Activated T-cell treated with anti-CD3 and anti-CD28 coated beads, Interleukin-2, amount 50 U/mL, for 72 hours (primary cell): Measurements from ENCODE around the gene DLG2. TPM values are rescaled to one million over a fixed set of nuclear protein-coding genes. Genes with fewer than 3 reads are reported as not detected.

ENCODE experiments used
- ATAC-seq, 2 donors: fragments of 150-1000 bp; cut with Tn5 transposase; replicated peaks in 1 of 2; 2 replicates each; pipeline ENCODE4 v1.10.0; 2021; ENCODE audit warnings: moderate library complexity in 2 of 2, mild to moderate bottlenecking in 1 of 2
- DNase-seq, 2 donors: peaks; one replicate each; pipeline ENCODE4 v3.0.0; 2021 to 2022; ENCODE audit warnings: mixed read lengths in 1 of 2
- H3K27ac Mint-ChIP-seq: one replicate; pipeline ENCODE4 v1.8.0; 2022; ENCODE audit warnings: mild to moderate bottlenecking, moderate library complexity, mixed read lengths
- H3K27me3 Mint-ChIP-seq: one replicate; pipeline ENCODE4 v1.8.0; 2022; ENCODE audit warnings: low read depth, mixed read lengths
- H3K36me3 Mint-ChIP-seq, 2 donors: one replicate each; pipeline ENCODE4 v1.8.0; 2022; ENCODE audit warnings: mixed read lengths in 2 of 2, mild to moderate bottlenecking in 1 of 2; ENCODE audit not compliant: insufficient read depth in 2 of 2
- H3K4me1 Mint-ChIP-seq: one replicate; pipeline ENCODE4 v1.8.0; 2022; ENCODE audit warnings: low read depth, mixed read lengths
- H3K4me3 Mint-ChIP-seq, 2 donors: one replicate each; pipeline ENCODE4 v1.8.0; 2022; ENCODE audit warnings: mild to moderate bottlenecking in 2 of 2, mixed read lengths in 2 of 2, moderate library complexity in 2 of 2
- H3K9me3 Mint-ChIP-seq, 2 donors: one replicate each; pipeline ENCODE4 v1.8.0; 2022; ENCODE audit warnings: mixed read lengths in 2 of 2
- total RNA-seq, 2 donors: library from RNA; stranded (reverse); gene quantifications; one replicate each; pipeline ENCODE4 v1.2.3, GENCODE V29; 2022

Gene DLG2
- total RNA-seq, 2 donors from 2014 or later: 4.1 to 5.3 TPM

DNA sequence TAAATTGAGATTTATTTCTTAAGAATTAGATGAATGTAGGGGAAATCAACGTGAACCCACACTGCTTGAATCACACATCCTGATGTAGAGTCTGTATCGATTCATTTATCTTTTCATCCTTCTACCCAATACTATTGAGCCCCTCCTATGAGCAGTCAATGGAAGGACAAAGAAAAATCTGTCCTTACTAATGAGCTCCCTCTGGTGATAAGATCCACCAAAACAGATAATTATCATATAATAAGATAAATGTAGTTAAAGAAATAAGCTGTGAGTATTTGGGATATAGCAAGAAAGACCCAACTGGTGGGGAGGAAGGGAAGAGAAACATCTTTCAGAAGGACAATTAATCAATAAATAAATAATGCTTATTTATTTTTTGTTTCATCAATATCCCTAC lies 1955.9 kb downstream of the DLG2 start:
- ATAC-seq (no peak), DNase-seq (no peak)
- Mint-ChIP-seq H3K27me3 (no peaks in the 10 kb centered on the region), H3K4me1 (no peaks in the 10 kb centered on the region), H3K27ac (no peak overlapping the region), H3K9me3 (no peaks in the 10 kb centered on the region), H3K36me3 (no peaks in the 10 kb centered on the region), H3K4me3 (no peak overlapping the region)

DNA sequence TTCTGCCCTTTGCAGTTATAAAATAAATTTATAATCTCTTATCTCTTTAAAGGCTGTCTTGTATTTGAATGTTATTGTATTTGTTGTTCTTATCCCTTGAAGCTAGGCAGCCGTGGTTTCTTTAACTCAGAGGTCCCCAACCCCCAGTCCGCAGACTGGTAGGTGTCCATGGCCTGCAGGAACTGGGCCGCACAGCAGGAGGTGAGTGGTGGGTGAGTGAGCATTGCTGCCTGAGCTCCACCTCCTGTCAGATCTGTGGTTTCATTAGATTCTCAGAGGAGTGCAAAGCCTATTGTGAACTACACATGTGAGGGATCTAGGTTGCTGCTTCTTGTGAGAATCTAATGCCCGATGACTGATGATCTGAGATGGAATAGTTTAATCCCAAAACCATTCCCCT lies 1961.0 kb downstream of the DLG2 start:
- Mint-ChIP-seq H3K36me3 (no peaks in the 10 kb centered on the region), H3K27ac (no peak overlapping the region), H3K9me3 (no peaks in the 10 kb centered on the region), H3K4me1 (no peaks in the 10 kb centered on the region), H3K4me3 (no peak overlapping the region), H3K27me3 (no peaks in the 10 kb centered on the region)
- ATAC-seq (no peak), DNase-seq (no peak)

DNA sequence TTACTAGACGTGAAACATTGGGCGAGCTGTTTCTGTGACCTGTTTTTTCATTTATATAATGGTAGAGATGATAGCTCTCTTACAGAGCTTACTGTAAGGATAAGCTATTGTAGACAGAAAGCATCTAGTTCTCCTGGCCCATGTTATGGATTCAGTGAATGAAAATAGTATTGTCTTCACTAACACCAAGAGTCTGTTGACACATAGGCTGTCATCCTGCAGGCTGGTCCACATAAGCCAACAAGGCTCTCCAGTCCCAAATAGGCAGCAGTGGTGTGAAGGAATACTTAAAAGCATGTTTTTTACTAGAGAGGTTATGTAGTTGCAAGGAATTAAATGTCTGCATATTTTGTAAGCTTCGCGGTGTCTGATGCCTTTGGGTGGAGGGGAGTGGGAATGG lies 1963.2 kb downstream of the DLG2 start:
- Mint-ChIP-seq H3K27ac (no peak overlapping the region), H3K27me3 (no peaks in the 10 kb centered on the region), H3K4me1 (no peaks in the 10 kb centered on the region), H3K36me3 (no peaks in the 10 kb centered on the region), H3K4me3 (no peak overlapping the region), H3K9me3 (no peaks in the 10 kb centered on the region)
- no peak for DNase-seq
- no peak for ATAC-seq

DNA sequence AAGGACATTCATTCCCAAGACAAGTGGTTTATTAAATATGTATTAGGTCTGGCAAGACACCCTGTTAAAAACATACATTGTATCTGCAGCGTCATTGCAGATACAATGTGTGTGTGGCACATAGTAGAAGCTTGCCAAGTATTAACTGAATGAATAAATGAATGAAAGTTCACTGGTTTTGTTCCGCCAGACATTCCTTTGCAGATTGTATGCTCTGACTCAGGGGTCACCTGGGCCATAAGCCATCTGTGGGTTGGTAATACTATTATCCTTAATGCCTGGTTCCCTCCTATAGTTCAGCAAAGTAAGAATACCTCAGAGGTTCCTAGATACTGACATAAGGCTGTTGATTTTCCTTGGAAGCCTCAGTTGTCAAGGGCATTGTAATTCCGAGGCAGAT lies 1963.7 kb downstream of the DLG2 start:
- H3K9me3 Mint-ChIP-seq: no peaks in the 10 kb centered on the region
- no peaks in the 10 kb centered on the region for H3K27me3 Mint-ChIP-seq
- no peak for DNase-seq
- H3K4me1 Mint-ChIP-seq: no peaks in the 10 kb centered on the region
- no peak overlapping the region for H3K27ac Mint-ChIP-seq
- no peak for ATAC-seq
- H3K36me3 Mint-ChIP-seq: no peaks in the 10 kb centered on the region
- no peak overlapping the region for H3K4me3 Mint-ChIP-seq

DNA sequence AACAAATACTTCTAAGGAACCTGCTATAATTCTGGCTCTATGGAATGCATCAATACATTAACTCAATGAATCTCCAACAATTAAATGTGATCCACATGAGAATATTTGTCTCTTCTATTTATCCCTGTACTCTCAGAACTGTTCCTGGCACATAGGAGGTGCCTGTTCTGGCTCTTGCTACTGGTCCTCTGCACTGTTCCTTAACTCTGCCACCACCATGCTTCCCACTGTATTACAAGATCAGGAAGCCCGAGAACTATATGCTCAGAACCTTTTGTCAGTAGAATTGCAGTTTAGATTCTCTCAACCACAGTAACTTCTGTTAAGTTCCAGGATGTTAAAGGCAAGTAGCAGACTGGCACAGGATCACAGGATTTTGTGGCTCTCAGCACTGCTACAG lies 1964.7 kb downstream of the DLG2 start:
- ATAC-seq (no peak), DNase-seq (no peak)
- H3K36me3 Mint-ChIP-seq: no peaks in the 10 kb centered on the region
- H3K27me3 Mint-ChIP-seq: no peaks in the 10 kb centered on the region
- H3K4me3 Mint-ChIP-seq: no peak overlapping the region
- no peaks in the 10 kb centered on the region for H3K4me1 Mint-ChIP-seq
- no peaks in the 10 kb centered on the region for H3K9me3 Mint-ChIP-seq
- no peak overlapping the region for H3K27ac Mint-ChIP-seq

DNA sequence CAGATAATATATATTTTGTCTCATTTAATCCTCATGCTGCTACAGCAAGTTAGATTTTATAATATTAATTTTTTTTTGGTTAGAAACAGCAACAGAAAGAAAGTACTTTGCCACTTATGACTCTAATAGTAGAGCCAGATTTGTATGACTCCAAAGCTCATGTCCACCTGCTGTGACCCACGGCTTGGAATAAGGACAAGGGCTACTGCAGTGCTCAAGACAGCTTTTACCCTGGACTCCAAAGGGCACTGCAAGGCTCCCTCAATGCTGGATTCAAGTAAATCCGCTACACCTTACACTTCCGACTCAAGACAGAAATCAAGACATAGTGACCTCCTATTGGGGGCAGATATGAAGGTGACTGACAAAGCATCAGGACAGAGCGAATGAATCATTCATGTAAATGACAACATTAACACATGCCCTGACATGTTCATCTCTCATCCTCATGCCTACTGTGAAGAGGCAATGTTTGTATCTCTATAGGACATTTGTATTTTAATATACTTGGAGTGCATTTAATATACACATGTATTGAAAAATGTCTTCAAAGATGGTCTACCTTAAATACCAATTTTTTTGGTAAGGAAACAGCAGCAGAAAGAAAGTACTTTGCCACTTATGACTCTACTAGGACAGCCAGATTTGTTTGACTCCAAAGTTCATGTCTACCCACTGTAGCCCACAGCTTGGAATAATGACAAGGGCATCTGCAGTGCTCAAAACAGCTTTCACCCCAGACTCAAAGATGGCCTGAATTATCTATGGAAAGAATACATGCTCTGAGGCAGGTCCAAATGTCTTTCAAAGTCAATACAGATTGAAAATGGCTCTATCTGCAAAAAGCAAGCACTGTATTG lies 1965.4 kb downstream of the DLG2 start:
- DNase-seq (no peak), ATAC-seq (no peak)
- Mint-ChIP-seq H3K36me3 (no peaks in the 10 kb centered on the region), H3K27me3 (no peaks in the 10 kb centered on the region), H3K9me3 (no peaks in the 10 kb centered on the region), H3K4me1 (no peaks in the 10 kb centered on the region), H3K4me3 (no peak overlapping the region), H3K27ac (no peak overlapping the region)

DNA sequence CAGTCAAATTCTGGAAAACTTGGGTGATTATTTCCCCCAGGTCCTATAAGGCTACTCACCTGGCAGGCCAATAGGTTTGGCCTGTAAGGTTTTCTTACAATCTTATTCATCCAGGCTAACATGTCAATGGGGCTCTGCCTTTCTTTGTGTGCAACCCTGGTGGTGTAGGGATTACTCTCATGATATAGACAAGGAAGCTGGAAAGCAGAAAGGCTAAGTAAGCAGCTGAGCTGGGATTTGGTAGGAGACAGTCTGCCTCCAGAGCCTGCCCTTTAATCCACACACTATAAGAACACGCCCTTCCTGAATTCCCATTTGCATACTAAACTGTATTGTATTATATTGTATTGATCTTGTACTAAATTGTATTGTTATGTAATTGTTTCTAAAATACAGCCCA lies 1967.7 kb downstream of the DLG2 start:
- no peaks in the 10 kb centered on the region for H3K36me3 Mint-ChIP-seq
- no peak overlapping the region for H3K4me3 Mint-ChIP-seq
- no peak overlapping the region for H3K27ac Mint-ChIP-seq
- no peaks in the 10 kb centered on the region for H3K27me3 Mint-ChIP-seq
- no peaks in the 10 kb centered on the region for H3K4me1 Mint-ChIP-seq
- no peak for DNase-seq
- no peak for ATAC-seq
- H3K9me3 Mint-ChIP-seq: no peaks in the 10 kb centered on the region

DNA sequence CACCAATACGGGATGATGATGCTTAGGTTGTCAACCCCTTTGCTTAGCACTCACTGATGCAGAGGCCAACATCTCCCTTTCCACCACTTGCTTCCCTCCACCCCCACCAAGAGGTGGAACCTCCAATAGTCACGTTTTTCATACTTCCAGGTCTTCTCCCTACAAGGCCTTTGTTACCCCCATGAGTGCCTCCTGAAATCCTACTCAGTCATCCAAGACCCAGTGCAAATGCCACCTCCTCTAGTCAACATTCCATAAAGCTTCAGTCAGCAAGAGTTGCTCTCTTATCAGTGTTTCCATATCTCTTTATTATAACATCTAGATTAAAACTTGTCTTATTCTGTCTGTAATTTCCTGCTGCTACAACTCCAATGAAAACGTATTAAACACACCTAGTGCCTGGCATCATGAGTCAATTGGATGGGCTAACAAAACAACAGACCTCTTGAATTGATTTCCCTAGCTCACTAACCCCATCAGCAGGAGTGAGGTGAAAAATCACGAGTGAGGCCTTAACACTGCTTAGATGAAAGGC lies 1970.3 kb downstream of the DLG2 start:
- no peaks in the 10 kb centered on the region for H3K36me3 Mint-ChIP-seq
- no peaks in the 10 kb centered on the region for H3K27me3 Mint-ChIP-seq
- no peaks in the 10 kb centered on the region for H3K9me3 Mint-ChIP-seq
- no peaks in the 10 kb centered on the region for H3K4me1 Mint-ChIP-seq
- no peak for ATAC-seq
- DNase-seq: no peak
- H3K4me3 Mint-ChIP-seq: no peak overlapping the region
- no peak overlapping the region for H3K27ac Mint-ChIP-seq

DNA sequence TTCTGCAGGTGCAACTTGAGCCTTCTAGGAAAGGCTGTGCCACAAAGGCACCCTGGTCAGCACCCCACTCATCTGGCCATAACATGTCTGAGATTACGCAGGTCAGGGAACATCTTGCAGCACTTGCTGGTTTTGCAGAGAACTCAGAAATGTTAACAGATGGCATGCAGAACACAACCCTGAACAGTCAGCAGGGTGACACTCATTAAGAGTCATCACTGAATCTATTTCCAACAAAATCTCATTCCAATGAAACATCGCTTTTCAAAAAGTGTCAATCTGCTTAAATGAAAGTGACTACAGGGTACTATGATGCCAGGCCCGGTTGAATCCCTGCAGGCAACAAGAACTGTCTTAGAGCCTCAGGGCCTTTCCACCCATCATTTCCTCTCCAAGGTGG lies 1971.2 kb downstream of the DLG2 start:
- no peak overlapping the region for H3K4me3 Mint-ChIP-seq
- H3K9me3 Mint-ChIP-seq: no peaks in the 10 kb centered on the region
- DNase-seq: no peak
- no peaks in the 10 kb centered on the region for H3K4me1 Mint-ChIP-seq
- no peaks in the 10 kb centered on the region for H3K27me3 Mint-ChIP-seq
- no peaks in the 10 kb centered on the region for H3K36me3 Mint-ChIP-seq
- no peak for ATAC-seq
- no peak overlapping the region for H3K27ac Mint-ChIP-seq

DNA sequence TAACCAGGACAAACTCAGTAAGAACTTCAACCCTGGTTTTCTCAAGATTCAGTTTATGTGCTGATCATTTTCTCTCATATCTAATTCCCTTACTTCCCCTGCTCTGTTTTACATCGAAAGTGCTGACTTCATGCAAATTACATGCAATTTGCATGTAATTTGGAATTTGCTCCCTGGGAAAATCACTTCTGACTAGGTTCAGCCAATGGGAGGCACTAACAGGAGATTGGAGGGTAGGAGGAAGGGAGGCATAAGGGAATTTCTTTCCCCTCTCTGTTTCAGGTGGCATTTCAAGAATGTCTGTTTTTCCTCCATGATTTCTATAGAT lies 1977.7 kb downstream of the DLG2 start:
- Mint-ChIP-seq H3K4me1 (no peaks in the 10 kb centered on the region), H3K27me3 (no peaks in the 10 kb centered on the region), H3K4me3 (no peak overlapping the region), H3K36me3 (no peaks in the 10 kb centered on the region), H3K9me3 (no peaks in the 10 kb centered on the region), H3K27ac (no peak overlapping the region)
- DNase-seq: no peak
- no peak for ATAC-seq

DNA sequence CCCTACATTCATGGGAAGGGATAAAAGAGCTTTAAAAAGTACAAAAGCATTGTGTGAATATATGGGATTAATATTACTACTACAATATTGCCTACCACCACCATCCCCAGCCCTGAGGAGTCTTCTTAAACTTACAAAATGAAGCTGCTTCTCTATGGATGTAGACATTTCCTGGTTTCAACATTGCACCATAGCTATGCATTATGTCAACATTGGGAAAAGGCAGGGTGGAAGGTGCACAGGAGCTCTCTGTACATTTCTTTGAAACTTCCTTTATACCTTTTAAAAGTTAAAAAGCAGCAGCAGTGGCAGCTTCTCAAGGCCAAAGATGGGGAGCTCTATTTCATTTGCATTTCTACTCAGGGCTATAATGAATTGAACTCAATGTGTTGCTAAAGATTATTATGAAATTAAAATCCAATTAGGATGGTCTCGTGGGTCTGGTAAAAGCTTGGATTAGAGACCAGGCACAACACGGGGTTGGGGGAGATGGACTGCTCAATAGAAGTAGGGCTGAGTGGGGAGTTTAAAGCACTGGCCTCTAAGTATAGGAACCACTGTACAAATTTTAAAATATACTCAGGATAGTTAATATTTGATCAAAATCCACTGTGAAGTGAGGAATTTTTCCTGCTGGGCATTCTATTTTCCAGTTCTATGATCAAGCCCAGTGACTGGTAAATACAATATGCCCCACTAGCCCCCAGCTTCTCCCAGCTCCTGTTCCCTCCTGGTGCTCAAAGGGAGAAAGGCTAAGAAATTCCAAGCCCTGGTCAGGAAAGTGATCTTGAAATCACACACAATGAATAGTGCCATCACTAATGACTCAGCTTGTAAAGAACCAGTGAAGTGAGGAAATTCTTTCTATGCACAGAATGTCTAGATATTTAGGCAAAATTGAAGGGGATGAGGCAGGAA lies 1978.3 kb downstream of the DLG2 start:
- Mint-ChIP-seq H3K27me3 (no peaks in the 10 kb centered on the region), H3K4me3 (no peak overlapping the region), H3K4me1 (no peaks in the 10 kb centered on the region), H3K27ac (no peak overlapping the region), H3K36me3 (no peaks in the 10 kb centered on the region), H3K9me3 (no peaks in the 10 kb centered on the region)
- no peak for DNase-seq
- ATAC-seq: no peak

DNA sequence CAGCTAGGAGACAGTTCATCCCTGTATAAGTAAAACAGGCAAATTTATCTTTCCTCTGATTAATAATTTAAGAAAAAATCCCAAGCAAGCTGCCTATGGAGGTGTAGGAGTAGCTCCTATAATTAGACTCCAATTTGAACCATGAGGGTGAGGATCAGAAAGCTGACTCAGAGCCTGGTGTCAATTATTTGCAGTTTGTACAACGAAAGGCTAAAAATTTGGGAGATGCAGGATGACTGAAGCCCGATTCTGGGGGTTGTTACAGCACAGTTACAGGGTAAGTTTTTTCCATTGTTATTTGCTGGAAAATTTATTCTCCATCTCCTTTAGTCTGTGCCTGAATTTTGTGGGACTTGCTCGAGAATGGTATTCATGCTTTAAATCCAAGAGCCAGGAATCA lies 1981.6 kb downstream of the DLG2 start:
- DNase-seq (no peak), ATAC-seq (no peak)
- Mint-ChIP-seq H3K4me3 (no peak overlapping the region), H3K4me1 (no peaks in the 10 kb centered on the region), H3K9me3 (no peaks in the 10 kb centered on the region), H3K36me3 (no peaks in the 10 kb centered on the region), H3K27ac (no peak overlapping the region), H3K27me3 (no peaks in the 10 kb centered on the region)

DNA sequence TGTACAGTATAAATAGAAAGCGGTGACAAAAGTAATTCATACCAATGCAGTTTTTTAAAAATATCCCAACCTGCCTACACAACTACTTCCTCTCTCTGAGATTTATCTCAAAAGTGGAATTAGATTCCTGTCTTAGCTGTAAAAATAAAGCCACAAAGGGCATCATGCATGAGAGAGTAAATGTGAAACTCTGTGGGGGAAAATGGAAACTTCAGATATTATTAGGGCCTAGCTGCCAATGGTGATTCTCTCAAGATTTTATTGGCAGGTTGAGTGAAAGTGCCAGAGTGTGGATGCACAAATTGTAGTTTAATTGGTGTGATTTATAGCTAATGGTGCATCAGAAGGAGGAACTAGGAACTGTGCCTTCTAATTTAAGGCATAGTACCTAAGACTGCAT lies 1984.0 kb downstream of the DLG2 start:
- no peaks in the 10 kb centered on the region for H3K36me3 Mint-ChIP-seq
- no peaks in the 10 kb centered on the region for H3K4me1 Mint-ChIP-seq
- H3K4me3 Mint-ChIP-seq: no peak overlapping the region
- H3K9me3 Mint-ChIP-seq: no peaks in the 10 kb centered on the region
- H3K27me3 Mint-ChIP-seq: no peaks in the 10 kb centered on the region
- no peak overlapping the region for H3K27ac Mint-ChIP-seq
- ATAC-seq (no peak), DNase-seq (no peak)
